ENCODE measurements around the gene STRN.

- no peak for TF ChIP-seq CTCF (IDR thresholded peaks at IDR 0.05; ENCODE audit: low read depth, low read length)
- TF ChIP-seq POLR2A (IDR thresholded peaks at IDR 0.05; ENCODE audit: extremely low read depth, insufficient read length) = no peak
These were observed 48.0 kb downstream of the STRN start for GRCh38 chr2:36918307-36918706.

All from NB4 (cell line).